ENCODE data around the gene TOM1L2. TPM values are rescaled to one million over a fixed set of nuclear protein-coding genes. Genes with fewer than 3 reads are reported as not detected.
A peak's percentile ranks its signal among the peaks of the same experiment; 100 is the strongest.

Gene TOM1L2
- total RNA-seq, 2 experiments from 2014 or later = 22.1 to 25.0 TPM

Small RNA genes lying within 50 kb of the gene (microRNA-seq; reads per million reads assigned to microRNA genes)
- 956 reads per million, percentile 81 among the genes with 10 or more reads in this experiment for gene MIR33B
- gene MIR6777 = 2.3 reads per million

Other genes with a start within 250 kb of the TOM1L2 start
- gene SREBF1, start 135.4 kb downstream of the TOM1L2 start, total RNA-seq = 100 to 1,000 TPM; 212 to 254 TPM
- gene DRC3, start 462 bp upstream of the TOM1L2 start, total RNA-seq = under 1 TPM; 0.70 to 0.95 TPM
- gene ATPAF2, start 66.8 kb upstream of the TOM1L2 start, total RNA-seq = 10 to 100 TPM; 23.9 to 27.0 TPM
- 1 to 10 TPM; 8.3 to 8.9 TPM for gene GID4, start 67.0 kb upstream of the TOM1L2 start, total RNA-seq
- gene DRG2, start 115.5 kb upstream of the TOM1L2 start, total RNA-seq = 10 to 100 TPM; 48.1 to 53.5 TPM
- gene MYO15A, start 136.4 kb upstream of the TOM1L2 start, total RNA-seq = under 1 TPM; 0.34 TPM
- gene ALKBH5, start 211.4 kb upstream of the TOM1L2 start, total RNA-seq = 100 to 1,000 TPM; 117 to 121 TPM

All from activated CD8-positive, alpha-beta T cell treated with anti-CD3 and anti-CD28 coated beads, Interleukin-2, amount 10 ng/mL, durations not matched to agents 7 days and 5 days (primary cell).